ENCODE measurements around the gene STXBP6. TPM values are rescaled to one million over a fixed set of nuclear protein-coding genes. Genes with fewer than 3 reads are reported as not detected.

Gene STXBP6
- total RNA-seq, 1 donor = 5.8 TPM

DNA sequence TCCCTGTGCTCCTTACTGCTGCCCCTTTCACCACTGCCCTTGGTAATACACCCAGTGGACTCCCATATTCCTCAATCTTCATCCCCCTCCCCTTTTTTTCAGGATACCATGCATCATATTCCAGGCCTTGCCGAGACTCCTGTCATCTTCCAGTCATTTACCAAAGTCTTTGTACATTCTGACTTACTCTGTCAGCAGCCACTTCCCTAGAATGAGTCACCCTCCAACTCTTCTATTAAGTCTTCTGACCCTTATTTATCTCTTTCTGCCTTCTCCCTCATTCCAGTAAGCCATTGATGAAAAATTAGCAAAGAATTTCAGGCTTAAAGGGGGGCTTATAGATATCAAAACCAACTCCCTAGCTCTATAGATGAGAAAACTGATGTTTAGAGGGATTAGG, 128.0 kb downstream of the STXBP6 start:
- H4K20me1 ChIP-seq (ENCODE audit: insufficient read depth, low read length) = no peaks in the 10 kb centered on the region
- TF ChIP-seq, protein P1, sequence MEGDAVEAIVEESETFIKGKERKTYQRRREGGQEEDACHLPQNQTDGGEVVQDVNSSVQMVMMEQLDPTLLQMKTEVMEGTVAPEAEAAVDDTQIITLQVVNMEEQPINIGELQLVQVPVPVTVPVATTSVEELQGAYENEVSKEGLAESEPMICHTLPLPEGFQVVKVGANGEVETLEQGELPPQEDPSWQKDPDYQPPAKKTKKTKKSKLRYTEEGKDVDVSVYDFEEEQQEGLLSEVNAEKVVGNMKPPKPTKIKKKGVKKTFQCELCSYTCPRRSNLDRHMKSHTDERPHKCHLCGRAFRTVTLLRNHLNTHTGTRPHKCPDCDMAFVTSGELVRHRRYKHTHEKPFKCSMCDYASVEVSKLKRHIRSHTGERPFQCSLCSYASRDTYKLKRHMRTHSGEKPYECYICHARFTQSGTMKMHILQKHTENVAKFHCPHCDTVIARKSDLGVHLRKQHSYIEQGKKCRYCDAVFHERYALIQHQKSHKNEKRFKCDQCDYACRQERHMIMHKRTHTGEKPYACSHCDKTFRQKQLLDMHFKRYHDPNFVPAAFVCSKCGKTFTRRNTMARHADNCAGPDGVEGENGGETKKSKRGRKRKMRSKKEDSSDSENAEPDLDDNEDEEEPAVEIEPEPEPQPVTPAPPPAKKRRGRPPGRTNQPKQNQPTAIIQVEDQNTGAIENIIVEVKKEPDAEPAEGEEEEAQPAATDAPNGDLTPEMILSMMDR (IDR thresholded peaks at IDR 0.05; ENCODE audit: extremely low read depth, low read depth, low read length) = no peak
- H2AFZ ChIP-seq (ENCODE audit: low read length) = peak overlapping the region; percentile 8
- H3K27me3 ChIP-seq (ENCODE audit: insufficient read depth, low read length) = no peaks in the 10 kb centered on the region
- no peak overlapping the region for H3K4me3 ChIP-seq (ENCODE audit: insufficient read depth, low read length)
- H3K27ac ChIP-seq (ENCODE audit: low read depth, low read length) = no peak overlapping the region
- no peaks in the 10 kb centered on the region for H3K36me3 ChIP-seq (ENCODE audit: insufficient read depth, low read length)
- H3K9me3 ChIP-seq (ENCODE audit: low read depth, low read length) = no peaks in the 10 kb centered on the region
- H3K4me2 ChIP-seq (ENCODE audit: insufficient read depth, low read length) = peak overlapping the region; percentile 4
- DNase-seq (ENCODE audit: insufficient read length, low spot score, missing footprints) = no peak
- no peaks in the 10 kb centered on the region for H3K79me2 ChIP-seq (ENCODE audit: insufficient read depth, low read length)
- H3K4me1 ChIP-seq (ENCODE audit: insufficient read depth, low read length) = no peaks in the 10 kb centered on the region

DNA sequence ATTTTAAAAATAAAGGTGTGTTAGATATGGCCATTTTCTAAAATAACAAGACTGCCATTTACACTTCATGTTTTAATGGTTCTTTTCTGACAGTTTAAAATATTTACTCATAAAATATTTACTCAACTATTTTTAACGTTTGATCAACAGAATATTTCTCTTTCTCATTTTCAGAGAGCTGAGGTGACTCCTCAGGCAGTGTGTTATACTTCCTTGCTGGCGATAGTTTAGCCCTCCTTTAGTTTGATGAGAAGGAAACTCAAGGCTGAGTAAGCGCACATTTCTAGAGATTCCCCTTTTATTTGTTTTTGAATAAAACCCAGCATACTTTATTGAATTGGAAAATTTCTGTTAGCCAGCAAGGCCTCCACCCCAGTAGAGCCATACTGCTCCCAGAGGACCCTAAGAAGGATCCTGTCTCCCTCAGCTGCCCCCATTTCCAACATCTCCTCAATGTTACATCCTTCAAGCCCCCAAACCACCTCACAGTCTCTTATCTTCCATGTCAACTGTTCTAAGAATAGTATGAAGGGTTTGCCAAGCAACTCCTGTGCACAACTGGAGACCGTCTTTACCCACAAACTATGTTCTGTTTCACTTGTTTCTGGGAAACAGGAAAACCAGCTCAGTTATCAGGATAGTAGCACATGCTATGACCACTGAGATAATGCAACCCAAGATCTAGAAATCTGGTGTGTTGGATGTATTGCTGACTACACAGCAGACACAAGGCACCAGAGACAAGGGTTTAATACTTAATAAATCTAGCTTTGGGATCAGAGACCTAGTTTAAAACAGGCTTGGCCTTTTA, 129.5 kb downstream of the STXBP6 start:
- Histone ChIP-seq H3K4me1 (ENCODE audit: insufficient read depth, low read length) (no peaks in the 10 kb centered on the region), H2AFZ (ENCODE audit: low read length) (no peak overlapping the region), H3K36me3 (ENCODE audit: insufficient read depth, low read length) (no peaks in the 10 kb centered on the region), H3K27ac (ENCODE audit: low read depth, low read length) (no peak overlapping the region), H3K27me3 (ENCODE audit: insufficient read depth, low read length) (no peaks in the 10 kb centered on the region), H3K4me2 (ENCODE audit: insufficient read depth, low read length) (no peak overlapping the region), H3K4me3 (ENCODE audit: insufficient read depth, low read length) (no peak overlapping the region), H3K9me3 (ENCODE audit: low read depth, low read length) (no peaks in the 10 kb centered on the region), H3K79me2 (ENCODE audit: insufficient read depth, low read length) (no peaks in the 10 kb centered on the region), H4K20me1 (ENCODE audit: insufficient read depth, low read length) (no peaks in the 10 kb centered on the region)
- TF ChIP-seq, protein P1 (IDR thresholded peaks at IDR 0.05; ENCODE audit: extremely low read depth, low read depth, low read length) = no peak
- DNase-seq (ENCODE audit: insufficient read length, low spot score, missing footprints) = no peak

DNA sequence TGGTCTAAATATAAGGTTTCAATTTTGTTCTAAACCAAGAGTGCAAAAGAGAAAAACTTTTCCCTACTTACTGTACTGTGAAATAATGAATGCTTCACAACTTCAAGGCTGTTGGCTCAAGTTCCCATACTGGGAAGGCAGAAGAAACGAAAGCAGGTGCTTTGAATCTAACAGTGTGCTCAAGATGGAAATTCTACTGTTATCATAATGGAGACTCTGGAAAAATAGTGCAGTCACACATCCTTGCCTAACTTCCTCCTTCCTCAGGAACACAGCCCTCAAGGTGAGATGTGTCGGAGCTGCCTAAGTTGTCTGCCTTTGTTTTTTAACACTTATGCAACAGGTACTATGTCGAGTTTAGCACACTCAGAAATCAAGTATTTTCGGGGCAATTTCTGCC, 131.1 kb downstream of the STXBP6 start:
- no peaks in the 10 kb centered on the region for H3K36me3 ChIP-seq (ENCODE audit: insufficient read depth, low read length)
- no peaks in the 10 kb centered on the region for H3K27me3 ChIP-seq (ENCODE audit: insufficient read depth, low read length)
- no peaks in the 10 kb centered on the region for H3K79me2 ChIP-seq (ENCODE audit: insufficient read depth, low read length)
- H4K20me1 ChIP-seq (ENCODE audit: insufficient read depth, low read length) = no peaks in the 10 kb centered on the region
- DNase-seq (ENCODE audit: insufficient read length, low spot score, missing footprints) = no peak
- no peak overlapping the region for H3K4me3 ChIP-seq (ENCODE audit: insufficient read depth, low read length)
- no peak overlapping the region for H2AFZ ChIP-seq (ENCODE audit: low read length)
- H3K4me1 ChIP-seq (ENCODE audit: insufficient read depth, low read length) = no peaks in the 10 kb centered on the region
- H3K4me2 ChIP-seq (ENCODE audit: insufficient read depth, low read length) = no peak overlapping the region
- no peak overlapping the region for H3K27ac ChIP-seq (ENCODE audit: low read depth, low read length)
- no peaks in the 10 kb centered on the region for H3K9me3 ChIP-seq (ENCODE audit: low read depth, low read length)
- TF ChIP-seq, protein P1 (IDR thresholded peaks at IDR 0.05; ENCODE audit: extremely low read depth, low read depth, low read length) = no peak

DNA sequence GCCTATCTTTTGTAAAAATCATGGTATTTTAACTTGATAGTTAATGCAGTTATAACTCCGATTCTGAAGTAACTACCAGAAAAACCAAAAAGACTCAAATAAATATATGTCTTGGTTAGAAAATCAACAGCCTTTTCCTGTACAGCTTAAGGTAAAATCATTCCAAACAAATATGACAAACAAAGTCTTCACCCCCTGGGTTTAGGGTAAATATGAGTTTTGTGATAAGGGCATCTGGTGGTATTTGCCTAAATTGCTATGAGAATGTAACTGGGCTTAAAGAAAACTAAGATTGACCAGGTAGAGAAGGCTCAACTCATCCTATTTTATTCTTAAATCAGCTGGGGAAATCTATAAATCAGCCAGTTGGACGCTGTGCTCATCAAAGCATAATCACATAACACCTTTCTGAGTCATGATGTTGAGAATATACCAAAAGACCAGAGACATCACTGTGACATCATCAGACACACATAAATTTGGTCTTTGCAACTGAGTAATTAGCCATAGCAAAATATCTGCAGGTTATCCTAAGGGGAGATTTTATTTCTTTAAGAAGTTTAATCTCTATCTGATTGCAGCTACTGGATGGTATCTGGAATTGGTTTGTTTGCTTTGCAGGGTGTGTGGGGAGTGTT, 133.9 kb downstream of the STXBP6 start:
- no peaks in the 10 kb centered on the region for H3K27me3 ChIP-seq (ENCODE audit: insufficient read depth, low read length)
- H3K9me3 ChIP-seq (ENCODE audit: low read depth, low read length) = no peaks in the 10 kb centered on the region
- H4K20me1 ChIP-seq (ENCODE audit: insufficient read depth, low read length) = no peaks in the 10 kb centered on the region
- TF ChIP-seq, protein P1 (IDR thresholded peaks at IDR 0.05; ENCODE audit: extremely low read depth, low read depth, low read length) = no peak
- H3K4me2 ChIP-seq (ENCODE audit: insufficient read depth, low read length) = no peak overlapping the region
- no peak overlapping the region for H2AFZ ChIP-seq (ENCODE audit: low read length)
- no peaks in the 10 kb centered on the region for H3K79me2 ChIP-seq (ENCODE audit: insufficient read depth, low read length)
- H3K4me1 ChIP-seq (ENCODE audit: insufficient read depth, low read length) = no peaks in the 10 kb centered on the region
- no peak for DNase-seq (ENCODE audit: insufficient read length, low spot score, missing footprints)
- H3K4me3 ChIP-seq (ENCODE audit: insufficient read depth, low read length) = no peak overlapping the region
- H3K27ac ChIP-seq (ENCODE audit: low read depth, low read length) = no peak overlapping the region
- H3K36me3 ChIP-seq (ENCODE audit: insufficient read depth, low read length) = no peaks in the 10 kb centered on the region
